ENCODE data around the gene PRRT2. TPM values are rescaled to one million over a fixed set of nuclear protein-coding genes. Genes with fewer than 3 reads are reported as not detected.

Gene PRRT2
- polyA plus RNA-seq, 2 of the 4 experiments (the other 2 are of a cell fraction) = 0.25 to 0.44 TPM

DNA sequence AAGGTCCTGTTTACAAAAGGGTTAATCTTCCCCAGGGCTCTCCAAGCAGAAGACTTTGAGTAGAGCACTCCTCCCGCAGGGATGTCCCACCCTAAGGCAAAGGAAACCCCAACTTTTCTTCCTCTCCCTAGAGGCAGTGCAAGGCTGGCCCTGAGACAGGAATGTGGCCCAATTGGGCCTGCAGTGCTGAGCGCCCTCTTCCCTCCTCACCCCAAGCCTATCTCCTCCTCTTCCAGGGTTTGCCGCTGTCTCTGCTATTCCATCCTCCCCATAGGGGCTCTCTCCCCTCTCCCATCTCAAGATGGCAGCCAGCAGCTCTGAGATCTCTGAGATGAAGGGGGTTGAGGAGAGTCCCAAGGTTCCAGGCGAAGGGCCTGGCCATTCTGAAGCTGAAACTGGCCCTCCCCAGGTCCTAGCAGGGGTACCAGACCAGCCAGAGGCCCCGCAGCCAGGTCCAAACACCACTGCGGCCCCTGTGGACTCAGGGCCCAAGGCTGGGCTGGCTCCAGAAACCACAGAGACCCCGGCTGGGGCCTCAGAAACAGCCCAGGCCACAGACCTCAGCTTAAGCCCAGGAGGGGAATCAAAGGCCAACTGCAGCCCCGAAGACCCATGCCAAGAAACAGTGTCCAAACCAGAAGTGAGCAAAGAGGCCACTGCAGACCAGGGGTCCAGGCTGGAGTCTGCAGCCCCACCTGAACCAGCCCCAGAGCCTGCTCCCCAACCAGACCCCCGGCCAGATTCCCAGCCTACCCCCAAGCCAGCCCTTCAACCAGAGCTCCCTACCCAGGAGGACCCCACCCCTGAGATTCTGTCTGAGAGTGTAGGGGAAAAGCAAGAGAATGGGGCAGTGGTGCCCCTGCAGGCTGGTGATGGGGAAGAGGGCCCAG is 1.0 kb downstream of the PRRT2 start:
- H3K27ac ChIP-seq = peak overlapping the region in 1 of 2 experiments; percentile 88; a peak in 2 of 6 replicates
- ATAC-seq = no peak
- FAIRE-seq = no peak
- no peak overlapping the region for H3K4me3 ChIP-seq
- DNase-seq (ENCODE audit: low read depth in 1 of 2, low spot score in 1 of 2) = no peak
- H3K4me1 ChIP-seq = peaks cover 55% of the 10 kb centered on the region
- H3K4me2 ChIP-seq = peak overlapping the region; percentile 94
- no peaks in the 10 kb centered on the region for H3K9me3 ChIP-seq
- ChIA-PET POLR2A (no interaction called here), CTCF (interaction anchor here (0.6 to 24.4 kb wide), 6 partner anchors 14 to 219 kb away, joined by 3 to 568 read pairs (median 4); partner anchors contain the start of gene KIF22)
- WGBS (ENCODE audit: missing lambda C conversion rate) = 84% methylated on average over 7 of the region's 9 CpGs
- TF ChIP-seq EHF (CRISPR knock-in tag; IDR thresholded peaks at IDR 0.05) (no peak), FOSB (CRISPR knock-in tag; IDR thresholded peaks at IDR 0.05) (no peak), CHD4 (IDR thresholded peaks at IDR 0.05; ENCODE audit: borderline replicate concordance) (no peak), ESRRA (IDR thresholded peaks at IDR 0.05; ENCODE audit: borderline replicate concordance, low read length) (no peak), FOXS1 (CRISPR knock-in tag; IDR thresholded peaks at IDR 0.05) (no peak), E2F6 (IDR thresholded peaks at IDR 0.05; ENCODE audit: borderline replicate concordance, low read depth) (no peak), JUN (IDR thresholded peaks at IDR 0.05) (no peak), NPAS2 (CRISPR knock-in tag; IDR thresholded peaks at IDR 0.05; ENCODE audit: borderline replicate concordance) (no peak), EP300 (IDR thresholded peaks at IDR 0.05) (no peak), FOSL2 (IDR thresholded peaks at IDR 0.05) (no peak), FOSL2 (CRISPR knock-in tag; IDR thresholded peaks at IDR 0.05) (no peak), RFX5 (IDR thresholded peaks at IDR 0.05) (no peak), TFCP2L1 (CRISPR knock-in tag; IDR thresholded peaks at IDR 0.05) (no peak), BHLHE40 (IDR thresholded peaks at IDR 0.05; ENCODE audit: low read depth, low read length) (no peak), EHMT2 (IDR thresholded peaks at IDR 0.05; ENCODE audit: low read depth) (no peak), SREBF2 (IDR thresholded peaks at IDR 0.05) (no peak)
- TF ChIP-seq, protein P1, sequence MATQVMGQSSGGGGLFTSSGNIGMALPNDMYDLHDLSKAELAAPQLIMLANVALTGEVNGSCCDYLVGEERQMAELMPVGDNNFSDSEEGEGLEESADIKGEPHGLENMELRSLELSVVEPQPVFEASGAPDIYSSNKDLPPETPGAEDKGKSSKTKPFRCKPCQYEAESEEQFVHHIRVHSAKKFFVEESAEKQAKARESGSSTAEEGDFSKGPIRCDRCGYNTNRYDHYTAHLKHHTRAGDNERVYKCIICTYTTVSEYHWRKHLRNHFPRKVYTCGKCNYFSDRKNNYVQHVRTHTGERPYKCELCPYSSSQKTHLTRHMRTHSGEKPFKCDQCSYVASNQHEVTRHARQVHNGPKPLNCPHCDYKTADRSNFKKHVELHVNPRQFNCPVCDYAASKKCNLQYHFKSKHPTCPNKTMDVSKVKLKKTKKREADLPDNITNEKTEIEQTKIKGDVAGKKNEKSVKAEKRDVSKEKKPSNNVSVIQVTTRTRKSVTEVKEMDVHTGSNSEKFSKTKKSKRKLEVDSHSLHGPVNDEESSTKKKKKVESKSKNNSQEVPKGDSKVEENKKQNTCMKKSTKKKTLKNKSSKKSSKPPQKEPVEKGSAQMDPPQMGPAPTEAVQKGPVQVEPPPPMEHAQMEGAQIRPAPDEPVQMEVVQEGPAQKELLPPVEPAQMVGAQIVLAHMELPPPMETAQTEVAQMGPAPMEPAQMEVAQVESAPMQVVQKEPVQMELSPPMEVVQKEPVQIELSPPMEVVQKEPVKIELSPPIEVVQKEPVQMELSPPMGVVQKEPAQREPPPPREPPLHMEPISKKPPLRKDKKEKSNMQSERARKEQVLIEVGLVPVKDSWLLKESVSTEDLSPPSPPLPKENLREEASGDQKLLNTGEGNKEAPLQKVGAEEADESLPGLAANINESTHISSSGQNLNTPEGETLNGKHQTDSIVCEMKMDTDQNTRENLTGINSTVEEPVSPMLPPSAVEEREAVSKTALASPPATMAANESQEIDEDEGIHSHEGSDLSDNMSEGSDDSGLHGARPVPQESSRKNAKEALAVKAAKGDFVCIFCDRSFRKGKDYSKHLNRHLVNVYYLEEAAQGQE (IDR thresholded peaks at IDR 0.05) = no peak

GRCh38 chr16:29813644-29814562 is 1.9 kb downstream of the PRRT2 start:
- TF ChIP-seq KDM5A (IDR thresholded peaks at IDR 0.05) = no peak
- WGBS (ENCODE audit: missing lambda C conversion rate) = 87% methylated on average over 24 of the region's 24 CpGs
- Histone ChIP-seq H3K27ac (no peak overlapping the region), H3K4me1 (peaks cover 49% of the 10 kb centered on the region), H3K9me3 (no peaks in the 10 kb centered on the region), H3K4me2 (no peak overlapping the region), H3K4me3 (no peak overlapping the region)
- DNase-seq (ENCODE audit: low read depth in 1 of 2, low spot score in 1 of 2) = no peak
- ChIA-PET CTCF (interaction anchor here (0.6 to 24.4 kb wide), 5 partner anchors 13 to 208 kb away, joined by 3 to 568 read pairs (median 3); partner anchors contain the start of gene KIF22), POLR2A (no interaction called here)
- FAIRE-seq = no peak
- ATAC-seq = no peak
